ENCODE results near the gene DPYD.

The DPYD gene

DNA sequence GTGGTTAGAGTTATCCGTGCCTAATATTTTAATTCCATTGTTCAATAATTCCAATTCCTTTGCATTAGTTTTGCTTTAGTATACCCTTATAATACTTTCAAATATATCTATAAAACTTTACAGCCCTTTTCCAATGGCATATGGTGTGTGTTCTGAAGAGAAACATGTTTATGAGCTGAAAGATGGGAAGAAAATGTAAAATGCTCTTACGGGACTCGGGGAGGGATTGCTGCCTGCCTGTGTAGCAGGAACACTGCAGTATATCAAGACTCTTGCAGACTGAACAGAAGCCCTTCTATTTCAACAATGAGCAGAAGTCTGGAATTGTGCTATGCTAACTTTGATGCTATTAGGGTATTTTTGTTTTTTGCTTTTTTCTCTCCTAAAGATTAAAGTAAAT, 792.4 kb downstream of the DPYD start:
- Histone ChIP-seq H3K27me3 (ENCODE audit: insufficient read depth, insufficient read length) (no peaks in the 10 kb centered on the region), H3K36me3 (ENCODE audit: insufficient read depth, insufficient read length, low read length) (no peaks in the 10 kb centered on the region), H3K4me1 (ENCODE audit: insufficient read depth, insufficient read length) (no peaks in the 10 kb centered on the region), H3K4me3 (ENCODE audit: insufficient read length, low read depth) (no peak overlapping the region), H3K9ac (ENCODE audit: insufficient read length, low read depth) (no peak overlapping the region), H3K9me3 (ENCODE audit: insufficient read depth, low read length) (no peaks in the 10 kb centered on the region)
- TF ChIP-seq YY1 (IDR thresholded peaks at IDR 0.05; ENCODE audit: insufficient read depth, insufficient read length) (no peak), SUZ12 (IDR thresholded peaks at IDR 0.05; ENCODE audit: extremely low read depth, insufficient read depth, insufficient read length) (no peak), ZNF274 (IDR thresholded peaks at IDR 0.05; ENCODE audit: low read depth, low read length) (no peak)
- no peak for DNase-seq (ENCODE audit: low read depth, low spot score)

DNA sequence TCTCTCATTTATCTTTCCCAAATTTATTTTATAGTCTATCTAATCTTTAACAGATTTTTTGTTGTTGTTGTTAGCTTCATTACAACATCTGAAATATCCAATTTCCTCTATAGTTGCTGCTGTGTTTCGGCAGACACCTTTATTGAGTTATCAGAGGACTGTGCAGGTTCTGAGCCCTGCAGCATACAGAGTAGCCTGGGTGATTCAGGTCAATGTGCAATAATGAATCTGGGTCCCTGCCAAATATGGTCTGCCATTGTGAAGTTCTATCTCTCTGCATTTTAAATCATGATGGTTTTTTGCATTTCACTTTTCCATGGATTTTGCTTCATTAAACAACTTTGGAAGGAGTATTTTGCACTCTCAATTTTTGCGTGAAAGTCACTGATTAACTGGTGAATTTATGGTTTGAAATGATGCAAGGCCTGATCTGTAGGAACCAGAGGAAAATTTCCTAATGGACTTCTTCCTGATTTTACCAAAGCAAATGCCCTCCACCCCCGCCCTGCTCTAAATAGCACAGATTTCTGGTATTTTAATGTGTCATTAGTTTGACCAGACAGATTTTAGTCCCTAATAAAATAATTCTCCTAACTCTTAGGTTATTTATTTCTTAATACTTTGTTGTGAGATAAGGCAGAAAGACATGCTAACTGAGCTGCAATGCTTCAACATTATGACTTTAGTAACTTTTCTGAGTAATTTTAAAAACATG, 797.0 kb downstream of the DPYD start:
- H3K9ac ChIP-seq (ENCODE audit: insufficient read length, low read depth), result no peak overlapping the region
- H3K9me3 ChIP-seq (ENCODE audit: insufficient read depth, low read length), result no peaks in the 10 kb centered on the region
- H3K36me3 ChIP-seq (ENCODE audit: insufficient read depth, insufficient read length, low read length), result no peaks in the 10 kb centered on the region
- H3K4me1 ChIP-seq (ENCODE audit: insufficient read depth, insufficient read length), result no peaks in the 10 kb centered on the region
- TF ChIP-seq ZNF274 (IDR thresholded peaks at IDR 0.05; ENCODE audit: low read depth, low read length) (no peak), YY1 (IDR thresholded peaks at IDR 0.05; ENCODE audit: insufficient read depth, insufficient read length) (no peak), SUZ12 (IDR thresholded peaks at IDR 0.05; ENCODE audit: extremely low read depth, insufficient read depth, insufficient read length) (no peak)
- H3K27me3 ChIP-seq (ENCODE audit: insufficient read depth, insufficient read length), result no peaks in the 10 kb centered on the region
- H3K4me3 ChIP-seq (ENCODE audit: insufficient read length, low read depth), result no peak overlapping the region
- no peak for DNase-seq (ENCODE audit: low read depth, low spot score)

DNA sequence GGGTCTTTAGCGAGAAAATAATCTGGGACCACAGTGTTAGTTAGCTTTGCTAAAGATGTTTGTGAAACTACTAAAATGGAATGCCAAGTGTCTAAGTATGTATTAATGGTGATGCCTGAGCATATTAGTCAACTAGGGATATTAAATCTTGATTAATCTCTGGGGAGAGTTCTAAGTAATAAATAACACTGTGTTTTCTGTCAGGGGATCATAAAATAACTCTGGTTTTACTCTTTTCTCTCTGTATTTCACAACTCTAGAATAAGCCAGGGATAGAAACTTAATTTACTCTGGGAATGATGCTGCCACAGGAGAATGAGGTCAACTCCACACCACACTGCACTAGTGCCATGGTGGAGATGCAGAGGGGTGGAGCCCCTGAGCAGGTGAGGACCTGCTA, 800.0 kb downstream of the DPYD start:
- no peaks in the 10 kb centered on the region for H3K9me3 ChIP-seq (ENCODE audit: insufficient read depth, low read length)
- H3K36me3 ChIP-seq (ENCODE audit: insufficient read depth, insufficient read length, low read length), result no peaks in the 10 kb centered on the region
- no peak overlapping the region for H3K9ac ChIP-seq (ENCODE audit: insufficient read length, low read depth)
- no peak overlapping the region for H3K4me3 ChIP-seq (ENCODE audit: insufficient read length, low read depth)
- DNase-seq (ENCODE audit: low read depth, low spot score), result no peak
- TF ChIP-seq SUZ12 (IDR thresholded peaks at IDR 0.05; ENCODE audit: extremely low read depth, insufficient read depth, insufficient read length), result no peak
- TF ChIP-seq YY1 (IDR thresholded peaks at IDR 0.05; ENCODE audit: insufficient read depth, insufficient read length), result no peak
- no peak for TF ChIP-seq ZNF274 (IDR thresholded peaks at IDR 0.05; ENCODE audit: low read depth, low read length)
- H3K27me3 ChIP-seq (ENCODE audit: insufficient read depth, insufficient read length), result no peaks in the 10 kb centered on the region
- no peaks in the 10 kb centered on the region for H3K4me1 ChIP-seq (ENCODE audit: insufficient read depth, insufficient read length)

DNA sequence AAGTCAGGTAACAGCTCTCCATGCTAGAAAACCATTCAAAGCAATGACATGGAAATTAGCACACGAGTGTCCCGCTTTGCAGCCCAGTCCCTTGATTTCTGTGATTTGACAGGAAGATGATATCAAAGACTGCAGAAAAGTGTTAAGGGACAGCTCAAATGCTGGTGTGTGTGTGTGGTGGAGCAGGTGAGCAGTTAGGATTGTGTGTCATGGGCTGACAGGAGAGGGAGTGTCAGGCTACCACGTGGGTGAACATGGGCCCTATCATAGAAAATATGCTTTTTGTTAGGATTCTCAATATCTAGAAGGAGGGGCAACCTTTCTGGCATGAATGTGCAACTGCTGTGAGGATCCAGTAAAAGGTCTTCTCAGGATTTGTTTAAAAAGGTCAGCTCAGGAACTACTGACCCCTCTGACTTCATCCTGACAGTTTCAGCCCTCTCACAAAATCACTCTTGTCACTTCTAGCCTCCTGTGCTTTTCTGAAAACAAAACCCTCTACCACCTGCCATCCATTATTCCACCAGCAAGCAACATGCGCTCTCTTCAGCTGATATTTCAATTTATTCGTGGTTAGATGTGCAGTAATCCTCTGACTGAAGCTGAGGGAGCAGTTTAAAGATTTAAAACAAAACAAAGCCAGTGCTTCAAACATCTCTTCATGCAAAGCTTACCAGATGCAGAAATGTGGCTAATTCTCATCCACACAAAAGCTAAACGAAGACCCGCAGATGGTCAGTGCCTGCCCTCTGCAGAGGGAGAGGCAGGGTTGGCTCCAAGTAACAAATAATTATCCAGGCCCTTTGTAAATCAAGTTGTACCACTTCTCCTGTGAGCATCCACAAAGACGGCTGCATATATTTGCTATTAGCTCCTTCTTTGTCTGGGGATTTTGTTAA, 801.3 kb downstream of the DPYD start:
- H3K36me3 ChIP-seq (ENCODE audit: insufficient read depth, insufficient read length, low read length), result no peaks in the 10 kb centered on the region
- H3K4me3 ChIP-seq (ENCODE audit: insufficient read length, low read depth), result no peak overlapping the region
- H3K9me3 ChIP-seq (ENCODE audit: insufficient read depth, low read length), result no peaks in the 10 kb centered on the region
- H3K27me3 ChIP-seq (ENCODE audit: insufficient read depth, insufficient read length), result no peaks in the 10 kb centered on the region
- H3K4me1 ChIP-seq (ENCODE audit: insufficient read depth, insufficient read length), result no peaks in the 10 kb centered on the region
- peak; percentile 50 for DNase-seq (ENCODE audit: low read depth, low spot score)
- no peak for TF ChIP-seq ZNF274 (IDR thresholded peaks at IDR 0.05; ENCODE audit: low read depth, low read length)
- TF ChIP-seq YY1 (IDR thresholded peaks at IDR 0.05; ENCODE audit: insufficient read depth, insufficient read length), result no peak
- no peak for TF ChIP-seq SUZ12 (IDR thresholded peaks at IDR 0.05; ENCODE audit: extremely low read depth, insufficient read depth, insufficient read length)
- no peak overlapping the region for H3K9ac ChIP-seq (ENCODE audit: insufficient read length, low read depth)

DNA sequence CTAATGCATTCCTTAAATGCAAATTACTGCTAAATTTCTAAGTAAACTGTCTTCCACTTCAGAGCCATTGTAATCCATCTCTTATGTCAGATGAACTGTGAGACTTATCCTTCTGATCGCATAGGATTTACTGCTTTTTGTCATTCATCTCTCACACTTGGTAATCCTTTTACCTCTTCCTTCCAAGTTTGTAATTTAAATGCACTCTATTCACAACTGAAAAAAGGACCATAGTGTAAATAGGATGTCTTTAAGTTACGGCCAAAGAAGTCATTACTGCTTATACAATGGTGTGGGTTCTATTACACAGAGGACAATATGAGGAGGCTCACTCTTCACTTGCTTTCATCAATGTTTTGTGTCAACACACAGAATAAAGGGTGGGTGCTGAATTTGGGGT, 806.0 kb downstream of the DPYD start:
- Histone ChIP-seq H3K27me3 (ENCODE audit: insufficient read depth, insufficient read length) (no peaks in the 10 kb centered on the region), H3K4me3 (ENCODE audit: insufficient read length, low read depth) (no peak overlapping the region), H3K4me1 (ENCODE audit: insufficient read depth, insufficient read length) (no peaks in the 10 kb centered on the region), H3K9ac (ENCODE audit: insufficient read length, low read depth) (no peak overlapping the region), H3K9me3 (ENCODE audit: insufficient read depth, low read length) (no peaks in the 10 kb centered on the region), H3K36me3 (ENCODE audit: insufficient read depth, insufficient read length, low read length) (no peaks in the 10 kb centered on the region)
- DNase-seq (ENCODE audit: low read depth, low spot score), result peak; percentile 44
- no peak for TF ChIP-seq SUZ12 (IDR thresholded peaks at IDR 0.05; ENCODE audit: extremely low read depth, insufficient read depth, insufficient read length)
- no peak for TF ChIP-seq YY1 (IDR thresholded peaks at IDR 0.05; ENCODE audit: insufficient read depth, insufficient read length)
- TF ChIP-seq ZNF274 (IDR thresholded peaks at IDR 0.05; ENCODE audit: low read depth, low read length), result no peak

DNA sequence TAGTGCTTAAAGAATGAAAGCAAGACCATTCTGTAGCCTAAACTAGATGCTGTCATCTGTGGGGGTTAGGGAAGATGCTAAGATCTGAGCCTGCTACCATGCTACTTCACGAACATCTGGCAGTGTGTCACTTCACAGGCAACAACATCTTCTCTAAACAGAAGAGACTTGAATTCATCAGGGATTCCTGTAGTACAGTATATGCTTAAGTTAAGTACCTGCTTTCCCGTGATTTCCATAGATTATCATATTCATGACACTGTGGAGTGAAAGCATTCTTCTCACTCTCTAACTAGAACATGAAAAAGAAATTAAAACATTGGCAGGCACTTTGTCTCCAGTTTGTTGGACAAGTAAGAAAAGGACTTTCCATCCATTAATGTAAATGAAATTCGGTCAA, 808.4 kb downstream of the DPYD start:
- Histone ChIP-seq H3K9me3 (ENCODE audit: insufficient read depth, low read length) (no peaks in the 10 kb centered on the region), H3K36me3 (ENCODE audit: insufficient read depth, insufficient read length, low read length) (no peaks in the 10 kb centered on the region), H3K4me1 (ENCODE audit: insufficient read depth, insufficient read length) (no peaks in the 10 kb centered on the region), H3K9ac (ENCODE audit: insufficient read length, low read depth) (no peak overlapping the region), H3K4me3 (ENCODE audit: insufficient read length, low read depth) (no peak overlapping the region), H3K27me3 (ENCODE audit: insufficient read depth, insufficient read length) (no peaks in the 10 kb centered on the region)
- no peak for TF ChIP-seq SUZ12 (IDR thresholded peaks at IDR 0.05; ENCODE audit: extremely low read depth, insufficient read depth, insufficient read length)
- no peak for TF ChIP-seq YY1 (IDR thresholded peaks at IDR 0.05; ENCODE audit: insufficient read depth, insufficient read length)
- no peak for TF ChIP-seq ZNF274 (IDR thresholded peaks at IDR 0.05; ENCODE audit: low read depth, low read length)
- no peak for DNase-seq (ENCODE audit: low read depth, low spot score)

DNA sequence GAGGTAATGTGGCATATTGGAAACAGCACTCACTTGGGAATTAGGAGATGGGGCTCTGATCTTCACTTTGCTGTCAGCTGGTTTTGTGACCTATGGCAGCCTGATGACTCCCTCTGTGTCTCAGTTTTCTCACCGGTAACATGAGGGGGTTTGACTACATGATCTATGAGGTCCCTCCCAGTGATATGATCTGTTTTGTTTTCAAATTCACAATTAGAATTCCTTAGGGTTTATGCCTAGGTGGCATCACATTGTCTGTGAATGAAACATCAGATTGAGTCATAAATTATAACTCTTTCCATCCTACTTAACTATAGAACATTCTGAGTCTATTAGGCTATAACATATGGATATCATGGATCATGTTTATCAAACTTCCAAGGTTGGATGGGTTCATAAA, 812.7 kb downstream of the DPYD start:
- DNase-seq (ENCODE audit: low read depth, low spot score), result no peak
- Histone ChIP-seq H3K4me3 (ENCODE audit: insufficient read length, low read depth) (no peak overlapping the region), H3K9ac (ENCODE audit: insufficient read length, low read depth) (no peak overlapping the region), H3K36me3 (ENCODE audit: insufficient read depth, insufficient read length, low read length) (no peaks in the 10 kb centered on the region), H3K27me3 (ENCODE audit: insufficient read depth, insufficient read length) (no peaks in the 10 kb centered on the region), H3K4me1 (ENCODE audit: insufficient read depth, insufficient read length) (no peaks in the 10 kb centered on the region), H3K9me3 (ENCODE audit: insufficient read depth, low read length) (no peaks in the 10 kb centered on the region)
- TF ChIP-seq SUZ12 (IDR thresholded peaks at IDR 0.05; ENCODE audit: extremely low read depth, insufficient read depth, insufficient read length) (no peak), YY1 (IDR thresholded peaks at IDR 0.05; ENCODE audit: insufficient read depth, insufficient read length) (no peak), ZNF274 (IDR thresholded peaks at IDR 0.05; ENCODE audit: low read depth, low read length) (no peak)
